GM18951 (cell line): ENCODE data around the gene SLC36A3.
"Not testable (repeated sequence)": the region's sequence is repeated elsewhere in the genome, so short reads cannot be mapped to it uniquely, and the experiment has no call there.

Experiments used
- POLR2A ChIP-seq: IDR thresholded peaks from 4 replicates; pipeline ENCODE4 v1.6.1; 2011; ENCODE audit warnings: mild to moderate bottlenecking; ENCODE audit not compliant: insufficient read length, insufficient read depth; ENCODE audit errors: extremely low read depth
- in situ Hi-C: fragments of 300-500 bp; cut with MboI; formaldehyde crosslinking; loops from one replicate; pipeline ENCODE4 v1.12.0; 2022; ENCODE audit warnings: low sequenced_read_pairs, mixed read lengths, inconsistent platforms; ENCODE audit not compliant: unreplicated experiment

Gene SLC36A3

DNA sequence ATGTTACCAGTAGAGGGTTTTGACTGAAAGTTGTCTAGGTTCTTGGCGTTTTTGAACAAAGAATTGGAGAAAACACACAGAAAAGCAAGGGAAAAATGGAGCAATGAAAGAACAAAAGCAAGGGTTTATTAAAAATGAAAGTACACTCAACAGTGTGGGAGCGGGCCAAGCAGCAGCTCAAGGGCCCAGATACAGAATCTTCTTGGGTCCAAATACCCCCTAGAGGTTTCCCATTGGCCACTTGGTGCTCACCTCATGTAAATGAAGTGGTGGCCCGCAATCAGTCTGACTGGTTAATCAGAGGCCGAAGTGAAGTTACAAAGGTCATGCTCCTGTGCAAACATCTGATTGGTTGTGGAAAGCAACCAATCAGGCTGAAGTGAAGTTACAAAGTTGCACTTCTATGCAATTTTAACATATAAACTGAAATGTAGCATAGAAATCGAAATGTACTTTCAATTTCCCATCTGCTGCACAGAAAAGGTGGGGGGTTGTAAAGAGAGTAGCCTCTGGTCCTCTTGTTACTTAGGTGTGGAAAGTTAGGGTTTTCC lies 52.5 kb downstream of the SLC36A3 start:
- in situ Hi-C loops, result no loop called here
- TF ChIP-seq POLR2A, result no peak

DNA sequence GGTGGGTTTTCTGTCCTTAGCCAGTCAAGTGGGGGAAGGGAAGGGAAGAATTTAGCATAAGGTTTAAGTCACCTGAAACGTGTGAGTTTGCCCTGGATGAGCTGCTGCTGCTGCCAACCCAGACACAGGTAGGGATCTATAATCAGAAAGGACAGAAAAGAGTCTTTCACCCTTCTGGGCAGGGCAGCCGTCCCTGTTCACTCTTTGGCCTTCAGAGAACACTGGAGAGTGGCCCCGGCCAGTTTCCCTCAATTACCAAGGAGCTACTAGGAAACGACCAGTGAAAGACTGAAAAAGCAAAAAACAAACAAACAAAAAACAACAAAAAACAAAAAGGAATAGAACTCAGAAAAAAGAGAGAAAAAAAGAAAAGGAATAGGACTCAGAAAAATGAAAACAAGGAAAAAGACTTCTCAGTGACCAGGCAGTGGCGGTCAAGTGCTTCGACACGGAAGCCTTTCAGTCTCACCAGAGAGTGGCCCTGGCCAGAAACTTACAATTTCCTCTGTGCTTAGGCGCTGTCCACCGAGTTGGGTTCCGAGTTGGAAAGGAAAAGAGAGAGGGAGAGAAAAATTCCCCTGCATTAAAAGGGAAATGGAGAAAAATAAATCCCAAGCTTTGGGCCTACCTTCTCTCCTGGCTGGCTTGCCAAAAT lies 53.1 kb downstream of the SLC36A3 start:
- TF ChIP-seq POLR2A, result no peak
- in situ Hi-C loops, result no loop called here

DNA sequence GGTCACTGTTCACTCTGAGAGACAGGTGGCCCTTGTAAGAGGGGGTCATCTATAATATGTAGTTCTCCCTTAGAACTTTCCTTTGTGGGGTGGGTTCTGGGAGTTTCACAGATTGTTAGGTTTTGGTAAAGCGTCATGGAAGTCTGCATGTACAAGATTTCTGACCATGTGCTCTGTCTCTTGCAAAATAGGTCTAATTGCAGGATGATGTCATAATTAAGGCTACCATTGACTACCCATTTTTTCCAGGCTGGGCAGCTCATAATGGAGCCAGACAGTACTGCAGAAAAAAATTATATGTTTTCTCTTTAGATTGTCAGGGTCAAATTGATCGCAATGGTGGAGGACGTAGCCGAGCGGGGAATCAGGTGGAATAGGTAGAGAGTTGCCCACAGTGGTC lies 54.3 kb downstream of the SLC36A3 start:
- TF ChIP-seq POLR2A, result no peak
- in situ Hi-C loops, result no loop called here

DNA sequence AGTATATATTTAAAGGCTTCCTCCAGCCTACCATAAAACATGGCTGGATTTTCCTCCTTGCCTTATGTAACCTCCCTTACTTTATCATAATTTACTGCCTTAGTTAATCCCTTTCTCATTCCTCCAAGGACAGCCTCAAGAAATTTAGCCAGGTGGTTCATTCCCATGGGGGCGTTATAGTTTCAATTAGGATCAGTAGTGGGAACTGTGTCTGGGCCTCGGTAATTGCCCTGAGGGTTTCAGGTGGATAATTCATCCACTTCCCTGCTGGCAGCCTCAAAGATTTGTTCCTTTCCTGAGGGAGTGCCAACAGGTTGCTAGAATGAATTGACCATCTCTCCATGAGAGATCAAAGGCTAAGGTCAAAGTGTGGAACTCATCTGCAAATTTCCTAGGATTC lies 54.9 kb downstream of the SLC36A3 start:
- in situ Hi-C loops, result no loop called here
- no peak for TF ChIP-seq POLR2A

DNA sequence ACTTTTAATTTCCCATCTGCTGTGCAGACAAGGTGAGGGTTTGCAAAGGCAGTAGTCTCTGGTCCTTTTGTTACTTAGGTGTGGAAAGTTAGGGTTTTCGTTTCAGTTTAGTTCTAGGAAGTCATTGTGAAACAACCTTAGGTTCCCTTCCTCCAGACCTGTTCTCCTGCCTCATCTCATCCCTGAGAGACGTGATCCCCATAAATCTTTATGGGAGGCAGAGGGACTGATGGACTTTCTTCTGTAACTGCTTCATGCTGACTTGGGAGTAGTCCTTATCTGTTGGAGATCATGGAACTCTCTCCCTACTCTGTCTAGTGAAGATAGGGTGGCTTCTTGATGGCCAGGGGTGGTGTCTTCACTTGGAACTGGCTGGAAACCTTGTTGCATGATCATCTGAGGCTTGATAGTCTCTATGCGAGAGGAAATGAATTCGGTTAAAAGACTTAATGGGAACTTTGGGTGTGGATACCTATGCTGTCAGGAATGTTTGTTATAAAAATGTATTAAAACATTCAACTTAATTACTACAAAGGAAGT lies 57.8 kb downstream of the SLC36A3 start:
- TF ChIP-seq POLR2A, result no peak
- in situ Hi-C loops, result no loop called here

DNA sequence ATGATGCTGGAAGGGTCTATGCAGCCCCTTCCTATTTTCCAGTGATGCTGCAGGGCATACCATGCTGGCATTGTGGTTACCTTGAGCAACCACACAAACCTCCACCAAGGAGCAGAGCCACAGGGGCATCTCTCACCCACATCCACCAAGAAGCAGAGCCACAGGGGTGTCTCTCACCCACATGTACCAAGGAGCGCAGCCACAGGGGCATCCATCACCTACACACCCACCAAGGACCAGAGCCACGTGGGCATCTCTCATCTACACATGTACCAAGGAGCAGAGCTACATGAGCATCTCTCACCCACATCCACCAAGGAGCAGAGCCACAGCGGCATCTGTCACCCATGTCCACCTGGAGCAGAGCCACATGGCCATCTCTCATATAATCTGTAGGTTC lies 59.4 kb downstream of the SLC36A3 start:
- in situ Hi-C loops, result no loop called here
- TF ChIP-seq POLR2A, result no peak

DNA sequence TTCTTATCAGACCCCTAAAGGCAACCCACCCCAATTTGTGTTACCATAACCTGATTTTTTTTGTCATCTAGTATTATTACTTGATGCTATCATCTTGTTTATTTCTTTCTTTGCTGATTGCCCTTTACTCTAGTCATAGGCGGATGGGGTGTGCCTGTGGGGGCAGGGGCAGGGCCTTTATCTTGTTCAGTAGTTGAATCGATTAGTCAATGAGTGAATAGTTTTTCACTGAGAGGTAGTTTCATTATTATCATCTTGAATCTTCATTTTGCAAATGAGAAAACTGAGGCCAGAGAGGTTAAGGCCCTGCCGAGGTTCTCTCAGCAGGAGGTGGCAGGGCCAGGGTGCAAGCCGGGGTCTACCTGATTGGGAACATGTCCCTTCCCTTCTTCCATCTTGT lies 60.0 kb downstream of the SLC36A3 start:
- in situ Hi-C loops, result no loop called here
- TF ChIP-seq POLR2A, result no peak

DNA sequence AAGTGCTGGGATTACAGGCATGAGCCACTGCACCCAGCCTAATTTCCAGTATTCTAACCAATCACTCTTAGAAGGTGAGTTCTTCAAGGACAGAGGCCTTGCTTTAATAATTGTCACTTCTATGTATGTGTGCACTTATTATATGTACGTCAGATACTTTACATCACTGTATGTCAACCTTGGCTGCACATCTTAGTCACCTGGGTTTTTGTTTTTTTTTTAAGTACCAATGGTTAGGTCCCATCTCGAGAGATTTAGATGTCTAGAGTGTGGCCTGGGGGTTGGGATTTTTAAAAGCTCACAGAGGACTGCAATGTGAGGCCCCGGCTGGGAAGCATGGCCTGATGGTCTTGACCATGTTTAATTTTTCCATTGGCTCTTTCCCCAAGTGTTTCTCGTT lies 60.4 kb downstream of the SLC36A3 start:
- in situ Hi-C loops, result no loop called here
- no peak for TF ChIP-seq POLR2A

DNA sequence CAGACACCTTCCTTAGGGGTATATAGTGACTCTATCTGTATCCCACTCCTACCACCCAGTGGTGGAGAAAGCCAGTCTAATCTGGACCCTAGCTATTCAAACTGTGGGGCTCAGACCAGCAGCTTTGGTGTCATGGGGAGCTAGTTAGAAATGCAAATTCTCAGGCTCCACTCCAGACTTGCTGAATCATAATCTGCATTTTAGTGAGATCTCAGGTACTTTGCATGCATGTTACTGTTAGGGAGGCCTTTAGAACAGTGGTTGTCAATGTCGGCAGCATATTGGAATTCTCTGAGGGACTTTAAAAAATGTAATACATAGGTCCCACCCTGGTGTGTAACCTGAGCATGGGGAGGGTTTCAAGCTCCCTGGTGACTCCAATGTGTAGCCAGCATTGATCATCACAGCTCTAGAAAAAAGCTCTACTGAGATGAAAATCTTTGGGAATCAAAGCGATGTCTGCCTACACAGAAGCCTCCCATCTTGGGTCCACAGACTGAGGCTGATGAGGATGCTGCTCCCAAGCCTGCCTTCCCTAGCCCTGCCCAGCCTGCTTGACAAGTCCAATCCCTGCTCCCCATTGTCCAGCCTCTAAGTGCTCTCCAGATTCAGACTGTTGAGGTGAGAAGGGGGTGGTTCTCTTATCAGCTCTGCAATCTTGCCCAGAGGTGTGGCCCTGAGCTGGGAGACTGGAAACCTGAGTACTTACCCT lies 62.5 kb downstream of the SLC36A3 start:
- in situ Hi-C loops, result no loop called here

DNA sequence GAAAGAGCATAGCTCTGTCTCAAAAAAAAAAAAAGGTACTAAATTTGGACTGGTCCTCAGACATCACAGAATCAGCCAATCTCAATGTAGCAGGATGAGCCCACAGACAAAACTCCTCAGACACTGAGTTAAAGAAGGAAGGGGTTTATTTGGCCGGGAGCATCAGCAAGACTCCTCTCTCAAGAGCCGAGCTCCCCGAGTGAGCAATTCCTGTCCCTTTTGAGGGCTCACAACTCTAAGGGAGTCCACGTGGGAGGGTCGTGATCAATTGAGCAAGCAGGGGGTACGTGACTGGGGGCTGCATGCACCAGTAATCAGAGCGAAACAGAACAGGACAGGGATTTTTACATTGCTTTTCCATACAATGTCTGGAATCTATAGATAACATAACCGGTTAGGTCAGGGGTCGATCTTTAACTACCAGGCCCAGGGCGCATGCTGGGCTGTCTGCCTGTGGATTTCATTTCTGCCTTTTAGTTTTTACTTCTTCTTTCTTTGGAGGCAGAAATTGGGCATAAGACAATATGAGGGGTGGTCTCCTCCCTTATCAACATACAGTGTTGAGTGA lies 63.2 kb downstream of the SLC36A3 start:
- in situ Hi-C loops, result not testable (repeated sequence)

More for the DNA sequence above, 62.5 kb downstream of the SLC36A3 start:
- TF ChIP-seq POLR2A, result no peak

DNA sequence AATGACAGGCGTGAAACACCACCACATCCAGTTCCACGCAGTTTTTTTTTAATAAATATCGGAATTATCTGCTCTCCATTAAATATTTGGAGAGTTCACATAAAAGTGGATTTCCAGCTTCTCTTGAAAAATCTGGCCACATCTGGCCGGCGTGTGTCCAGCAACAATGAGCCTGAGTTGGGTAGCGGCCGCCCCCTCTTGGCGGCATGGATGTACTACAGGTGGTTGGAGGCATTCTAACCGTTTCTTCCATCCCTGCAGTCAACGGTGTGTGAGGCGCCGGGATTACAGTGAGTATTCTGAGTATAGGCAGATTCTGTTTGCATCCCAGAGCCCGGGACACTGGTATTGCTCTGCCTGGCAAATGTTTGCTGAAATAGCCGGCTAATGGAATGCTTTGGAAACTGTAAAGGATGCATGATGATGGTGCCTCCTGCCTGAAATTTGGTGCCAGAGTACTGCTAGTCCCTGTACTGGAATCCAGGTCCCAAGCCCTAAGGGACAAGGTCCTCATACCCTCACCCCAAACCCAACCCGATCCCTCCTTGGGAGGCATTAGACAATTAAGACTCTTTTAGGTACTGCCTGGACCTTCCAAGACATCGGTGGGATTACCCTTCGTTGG lies 64.2 kb downstream of the SLC36A3 start:
- TF ChIP-seq POLR2A, result no peak
- in situ Hi-C loops, result no loop called here

DNA sequence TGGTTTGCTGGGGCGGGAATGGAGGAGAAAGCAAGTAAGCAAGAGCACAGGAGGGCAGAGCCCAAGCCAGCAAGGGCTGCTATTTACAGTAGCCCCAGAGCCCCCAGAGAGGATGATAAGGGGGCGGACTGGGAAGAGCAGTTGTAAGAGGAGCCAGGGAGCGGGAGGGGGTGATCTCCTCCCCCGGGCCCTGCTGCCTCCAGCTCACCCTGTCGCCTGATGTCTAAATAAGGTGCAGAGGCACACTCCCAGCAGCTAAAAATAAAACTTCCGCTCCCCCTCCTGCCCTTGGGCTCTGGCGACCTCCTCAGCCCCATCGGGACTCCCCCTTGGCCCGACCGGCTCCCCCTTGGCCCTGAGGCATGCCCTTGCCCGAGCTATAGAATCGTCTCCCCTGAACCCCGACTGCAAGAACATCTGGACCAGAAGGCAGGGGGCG lies 65.2 kb downstream of the SLC36A3 start:
- TF ChIP-seq POLR2A, result peak; percentile 44
- in situ Hi-C loops, result no loop called here

DNA sequence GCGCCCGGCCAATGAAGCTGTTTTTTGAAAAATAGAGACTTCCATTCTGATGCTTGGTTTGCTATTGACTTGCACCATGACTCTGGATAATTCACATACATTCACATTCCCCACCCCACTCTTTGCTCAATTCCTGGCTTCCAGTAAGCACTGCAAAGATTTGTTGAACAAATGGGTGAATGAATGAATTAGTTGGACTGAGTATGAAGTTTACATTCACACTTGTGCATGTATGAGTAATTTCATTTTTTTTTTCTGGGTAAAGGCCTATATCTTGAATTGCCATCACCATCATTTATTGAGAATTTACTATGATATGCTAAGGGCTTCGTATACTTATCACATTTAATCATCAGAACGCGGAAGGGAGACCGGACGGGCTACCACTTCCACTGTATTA lies 65.9 kb downstream of the SLC36A3 start:
- no peak for TF ChIP-seq POLR2A
- in situ Hi-C loops, result no loop called here
